PC-3 (cell line): ENCODE measurements around the gene TMEM214. TPM values are rescaled to one million over a fixed set of nuclear protein-coding genes. Genes with fewer than 3 reads are reported as not detected.

Experiments used
- ATAC-seq: fragments of 200-7000 bp; cut with Tn5 transposase; 2 replicates; pipeline ENCODE4 v1.9.1; 2020; ENCODE audit warnings: mild to moderate bottlenecking, moderate library complexity
- BruUV-seq: library from RNA; stranded (reverse); fragments of 400-500 nt; replicated peaks from 2 replicates; lab custom pipeline; 2021; lab: Mats Ljungman, UMichigan
- CTCF ChIA-PET: fragments of 300-600 bp; sonication (Branson Sonifier 250); formaldehyde crosslinking; loops from one replicate; lab custom pipeline; 2022; ENCODE audit warnings: antibody characterized with exemption; lab: Charles Lee
- POLR2A ChIA-PET: fragments of 300-600 bp; sonication (Branson Sonifier 250); formaldehyde crosslinking; loops from one replicate; lab custom pipeline; 2022; ENCODE audit warnings: antibody characterized with exemption; ENCODE audit not compliant: unreplicated experiment; lab: Charles Lee
- DNase-seq: peaks from one replicate; pipeline ENCODE4 v3.0.0-alpha.2; 2015
- H2AFZ ChIP-seq: fragments of 300-600 bp; sonication (generic); 2 replicates; pipeline ENCODE4 v1.6.0; 2016; ENCODE audit warnings: antibody characterized with exemption, low read length
- H3F3A ChIP-seq: fragments of 300-600 bp; sonication (generic); one replicate; pipeline ENCODE4 v1.6.0; 2017; ENCODE audit warnings: antibody characterized with exemption, low read length, control low read depth, mild to moderate bottlenecking; ENCODE audit not compliant: unreplicated experiment
- H3K27ac ChIP-seq: fragments of 300-600 bp; sonication (generic); 2 replicates; pipeline ENCODE4 v1.5.1; 2016; ENCODE audit warnings: mild to moderate bottlenecking, low read length
- H3K27me3 ChIP-seq: fragments of 300-600 bp; sonication (generic); 2 replicates; pipeline ENCODE4 v1.6.1; 2016; ENCODE audit warnings: low read length, mixed read lengths
- H3K36me3 ChIP-seq: fragments of 300-600 bp; sonication (generic); 2 replicates; pipeline ENCODE4 v1.6.1; 2016; ENCODE audit warnings: low read depth, mixed run types, low read length, mixed read lengths
- H3K4me1 ChIP-seq: fragments of 300-600 bp; sonication (generic); 2 replicates; pipeline ENCODE4 v1.5.1; 2016; ENCODE audit warnings: low read length; ENCODE audit not compliant: insufficient read depth
- H3K4me2 ChIP-seq: fragments of 300-600 bp; sonication (generic); 2 replicates; pipeline ENCODE4 v1.6.0; 2016; ENCODE audit warnings: low read length
- H3K4me3 ChIP-seq: fragments of 300-600 bp; sonication (generic); 2 replicates; pipeline ENCODE4 v1.5.1; 2016; ENCODE audit warnings: mild to moderate bottlenecking, low read length, mixed read lengths
- H3K79me2 ChIP-seq: fragments of 300-600 bp; sonication (generic); 2 replicates; pipeline ENCODE4 v1.6.1; 2017; ENCODE audit warnings: low read length, mixed read lengths
- H3K9ac ChIP-seq: fragments of 300-600 bp; sonication (generic); 2 replicates; pipeline ENCODE4 v1.6.0; 2016; ENCODE audit warnings: mild to moderate bottlenecking, low read length
- H3K9me2 ChIP-seq: fragments of 300-600 bp; sonication (generic); replicated peaks from 2 replicates; pipeline ENCODE4 v1.6.1; 2016; ENCODE audit warnings: mixed run types, low read length, mixed read lengths
- H3K9me3 ChIP-seq: fragments of 300-600 bp; sonication (generic); 2 replicates; pipeline ENCODE4 v1.6.1; 2016; ENCODE audit warnings: low read length, mixed read lengths
- H4K20me1 ChIP-seq: fragments of 300-600 bp; sonication (generic); 2 replicates; pipeline ENCODE4 v1.6.1; 2016; ENCODE audit warnings: low read length, mixed read lengths
- EZH2 ChIP-seq: fragments of 300-600 bp; sonication (generic); IDR thresholded peaks from one replicate; pipeline ENCODE4 v1.6.1; 2017; ENCODE audit warnings: antibody characterized with exemption, mild to moderate bottlenecking, low read length; ENCODE audit not compliant: unreplicated experiment
- EZH2phosphoT487 ChIP-seq: fragments of 300-600 bp; sonication (generic); IDR thresholded peaks from 2 replicates; pipeline ENCODE4 v1.6.1; 2018; ENCODE audit warnings: mild to moderate bottlenecking, antibody characterized with exemption, low read length, borderline replicate concordance
- intact Hi-C: fragments of 100-400 bp; cut with micrococcal nuclease; formaldehyde crosslinking; loops from 2 replicates; pipeline ENCODE4 v1.9.0; 2023
- total RNA-seq: library from RNA; depleted of rRNA; stranded (reverse); fragments of >200 nt; gene quantifications from 2 replicates; pipeline ENCODE4 v1.2.3, GENCODE V29; 2014
- TF ChIP-seq, protein P1 (sequence below): fragments of 300-600 bp; sonication (generic); conservative IDR thresholded peaks from 2 replicates; pipeline ENCODE4 v1.5.1; 2017; ENCODE audit warnings: antibody characterized with exemption, low read depth, mild to moderate bottlenecking, low read length

Gene TMEM214
- total RNA-seq, 1 experiment from 2014 or later = 43.0 TPM

DNA sequence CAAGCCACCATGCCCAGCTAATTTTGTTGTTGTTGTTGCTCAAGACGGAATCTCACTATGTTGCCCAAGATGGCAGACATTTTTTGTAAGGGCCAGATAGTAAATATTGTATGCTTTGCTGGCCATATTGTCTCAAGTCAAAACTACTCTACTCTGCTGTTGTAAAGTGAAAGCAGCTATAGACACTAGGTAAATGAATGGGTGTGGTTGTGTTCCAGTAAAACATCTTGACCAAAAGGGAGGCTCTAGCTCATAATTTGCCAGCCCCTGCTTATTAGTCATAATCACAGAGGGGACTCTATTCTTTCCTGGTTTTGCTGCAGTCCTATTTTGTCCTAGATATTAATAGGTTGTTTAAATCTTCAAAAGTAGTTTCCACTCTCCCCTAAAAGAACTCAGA, 37.8 kb upstream of the TMEM214 start:
- no peak overlapping the region for H3K9ac ChIP-seq
- TF ChIP-seq, protein P1, sequence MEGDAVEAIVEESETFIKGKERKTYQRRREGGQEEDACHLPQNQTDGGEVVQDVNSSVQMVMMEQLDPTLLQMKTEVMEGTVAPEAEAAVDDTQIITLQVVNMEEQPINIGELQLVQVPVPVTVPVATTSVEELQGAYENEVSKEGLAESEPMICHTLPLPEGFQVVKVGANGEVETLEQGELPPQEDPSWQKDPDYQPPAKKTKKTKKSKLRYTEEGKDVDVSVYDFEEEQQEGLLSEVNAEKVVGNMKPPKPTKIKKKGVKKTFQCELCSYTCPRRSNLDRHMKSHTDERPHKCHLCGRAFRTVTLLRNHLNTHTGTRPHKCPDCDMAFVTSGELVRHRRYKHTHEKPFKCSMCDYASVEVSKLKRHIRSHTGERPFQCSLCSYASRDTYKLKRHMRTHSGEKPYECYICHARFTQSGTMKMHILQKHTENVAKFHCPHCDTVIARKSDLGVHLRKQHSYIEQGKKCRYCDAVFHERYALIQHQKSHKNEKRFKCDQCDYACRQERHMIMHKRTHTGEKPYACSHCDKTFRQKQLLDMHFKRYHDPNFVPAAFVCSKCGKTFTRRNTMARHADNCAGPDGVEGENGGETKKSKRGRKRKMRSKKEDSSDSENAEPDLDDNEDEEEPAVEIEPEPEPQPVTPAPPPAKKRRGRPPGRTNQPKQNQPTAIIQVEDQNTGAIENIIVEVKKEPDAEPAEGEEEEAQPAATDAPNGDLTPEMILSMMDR = no peak
- TF ChIP-seq EZH2phosphoT487 = no peak
- TF ChIP-seq EZH2 = no peak
- DNase-seq (no peak), ATAC-seq (no peak)
- H3K9me3 ChIP-seq = no peaks in the 10 kb centered on the region
- no peaks in the 10 kb centered on the region for H3K4me1 ChIP-seq
- H3K27me3 ChIP-seq = no peaks in the 10 kb centered on the region
- intact Hi-C loops = no loop called here
- no peaks in the 10 kb centered on the region for H3K79me2 ChIP-seq
- POLR2A ChIA-PET = no interaction called here
- no peaks in the 10 kb centered on the region for H3K36me3 ChIP-seq
- no peak overlapping the region for H3K27ac ChIP-seq
- no peak overlapping the region for H3K4me3 ChIP-seq
- no peaks in the 10 kb centered on the region for H3F3A ChIP-seq
- no peaks in the 10 kb centered on the region for H4K20me1 ChIP-seq
- CTCF ChIA-PET = no interaction called here
- H3K9me2 ChIP-seq = no peaks in the 10 kb centered on the region
- no peak overlapping the region for H2AFZ ChIP-seq
- H3K4me2 ChIP-seq = no peak overlapping the region
- BruUV-seq = no TSS peak

DNA sequence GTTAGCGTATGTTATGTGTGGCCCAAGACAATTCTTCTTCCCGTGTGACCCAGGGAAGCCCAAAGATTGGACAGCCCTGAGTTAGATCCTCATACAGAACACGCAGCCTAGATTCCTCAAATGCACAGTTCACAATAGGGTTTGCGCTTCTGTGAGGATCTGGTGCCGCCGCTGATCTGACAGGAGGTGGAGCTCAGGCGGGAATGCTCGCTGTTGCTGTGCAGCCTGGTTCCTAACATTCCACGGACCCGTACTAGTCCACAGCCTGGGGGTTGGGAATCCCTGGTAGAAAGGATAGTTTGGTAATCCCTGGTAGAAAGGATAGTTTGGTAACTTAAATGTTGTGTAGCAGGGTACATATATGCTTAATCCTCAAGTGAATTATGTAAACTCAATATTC, 35.4 kb upstream of the TMEM214 start:
- H3K4me3 ChIP-seq = no peak overlapping the region
- no peak for ATAC-seq
- intact Hi-C loops = no loop called here
- TF ChIP-seq EZH2phosphoT487 (no peak), EZH2 (no peak)
- TF ChIP-seq, protein P1 = no peak
- BruUV-seq = no TSS peak
- no peaks in the 10 kb centered on the region for H3K9me2 ChIP-seq
- H3K9ac ChIP-seq = no peak overlapping the region
- H3K27me3 ChIP-seq = no peaks in the 10 kb centered on the region
- H4K20me1 ChIP-seq = no peaks in the 10 kb centered on the region
- H3K9me3 ChIP-seq = no peaks in the 10 kb centered on the region
- POLR2A ChIA-PET = interaction anchor here (0.9 kb wide), 1 partner anchor 10 kb away, joined by 3 read pairs; no protein-coding TSS in a partner anchor
- H3K36me3 ChIP-seq = no peaks in the 10 kb centered on the region
- no peak overlapping the region for H2AFZ ChIP-seq
- CTCF ChIA-PET = no interaction called here
- no peaks in the 10 kb centered on the region for H3K79me2 ChIP-seq
- no peak overlapping the region for H3K4me2 ChIP-seq
- peaks cover 9% of the 10 kb centered on the region for H3K4me1 ChIP-seq
- H3F3A ChIP-seq = no peaks in the 10 kb centered on the region
- no peak for DNase-seq
- no peak overlapping the region for H3K27ac ChIP-seq

DNA sequence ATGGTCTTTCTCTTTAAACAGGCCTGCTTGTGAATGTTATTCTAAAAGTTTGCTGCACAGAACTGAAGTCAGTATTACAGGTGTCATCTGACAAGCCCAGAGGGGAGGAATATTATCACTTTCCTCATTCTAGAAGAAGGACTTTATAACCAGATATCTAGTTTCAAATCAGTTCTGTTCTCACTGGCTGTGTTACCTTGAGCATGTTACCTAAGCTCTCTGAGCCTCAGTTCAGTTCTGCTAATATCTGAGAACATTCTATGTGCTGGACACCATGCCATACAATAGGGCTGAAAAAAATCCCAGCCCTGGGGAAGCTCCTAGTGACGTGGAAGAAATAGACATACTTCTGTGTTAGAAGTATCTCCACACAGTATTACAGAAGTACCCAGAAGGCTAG, 34.4 kb upstream of the TMEM214 start:
- POLR2A ChIA-PET = interaction anchor here (0.9 kb wide), 1 partner anchor 9 kb away, joined by 3 read pairs; no protein-coding TSS in a partner anchor
- BruUV-seq = no TSS peak
- H4K20me1 ChIP-seq = no peaks in the 10 kb centered on the region

More for the DNA sequence above, 34.4 kb upstream of the TMEM214 start:
- no peaks in the 10 kb centered on the region for H3K27me3 ChIP-seq
- H3K4me3 ChIP-seq = no peak overlapping the region
- ATAC-seq (no peak), DNase-seq (no peak)
- H3K9ac ChIP-seq = no peak overlapping the region
- no peaks in the 10 kb centered on the region for H3K36me3 ChIP-seq
- no peak overlapping the region for H2AFZ ChIP-seq
- no peaks in the 10 kb centered on the region for H3F3A ChIP-seq
- H3K4me1 ChIP-seq = peaks cover 17% of the 10 kb centered on the region
- no peak overlapping the region for H3K4me2 ChIP-seq
- no peaks in the 10 kb centered on the region for H3K9me3 ChIP-seq
- H3K79me2 ChIP-seq = no peaks in the 10 kb centered on the region
- TF ChIP-seq EZH2phosphoT487 (no peak), EZH2 (no peak)
- TF ChIP-seq, protein P1 = no peak
- intact Hi-C loops = no loop called here
- H3K9me2 ChIP-seq = no peaks in the 10 kb centered on the region
- CTCF ChIA-PET = no interaction called here
- H3K27ac ChIP-seq = no peak overlapping the region
